Left lung (tissue), 10 donors: ENCODE measurements around the gene PRMT3. TPM values are rescaled to one million over a fixed set of nuclear protein-coding genes. Genes with fewer than 3 reads are reported as not detected.
"Not testable (repeated sequence)": the region's sequence is repeated elsewhere in the genome, so short reads cannot be mapped to it uniquely, and the experiment has no call there.

Experiments
- ATAC-seq: fragments of 200-7000 bp; cut with Tn5 transposase; one replicate; pipeline ENCODE4 v1.9.1; 2020; ENCODE audit warnings: moderate library complexity
- DNase-seq, 4 donors: peaks; one replicate each; pipeline ENCODE4 v3.0.0-alpha.2; 2013 to 2020
- H3K27ac ChIP-seq, 2 donors: fragments of 200-600 bp; sonication (generic) in 1 of 2; one replicate each; pipeline versions ENCODE4 v1.5.0 to v1.8.0; 2020 to 2021
- H3K27me3 ChIP-seq, 2 donors: fragments of 200-600 bp; sonication (generic) in 1 of 2; one replicate each; pipeline versions ENCODE4 v1.5.0 to v1.8.0; 2020 to 2021
- H3K36me3 ChIP-seq, 2 donors: fragments of 200-600 bp; sonication (generic) in 1 of 2; one replicate each; pipeline versions ENCODE4 v1.5.0 to v1.8.0; 2020 to 2021
- H3K4me1 ChIP-seq, 2 donors: fragments of 200-600 bp; one replicate each; pipeline ENCODE4 v1.8.0; 2021
- H3K4me3 ChIP-seq, 2 donors: fragments of 200-600 bp; sonication (generic) in 1 of 2; one replicate each; pipeline versions ENCODE4 v1.5.0 to v1.8.0; 2020 to 2021; ENCODE audit warnings: mild to moderate bottlenecking in 1 of 2
- H3K9me3 ChIP-seq, 2 donors: fragments of 200-600 bp; sonication (generic) in 1 of 2; one replicate each; pipeline versions ENCODE4 v1.5.0 to v1.8.0; 2020 to 2021
- CTCF ChIP-seq, 2 donors: fragments of 200-600 bp; sonication (generic) in 1 of 2; IDR thresholded peaks; one replicate each; pipeline versions ENCODE4 v1.5.0 to v1.8.0; 2021; ENCODE audit warnings: antibody characterized with exemption in 2 of 2
- intact Hi-C, 2 donors: fragments of 100-400 bp; cut with DNase I; formaldehyde crosslinking; loops; one replicate each; pipeline versions ENCODE4 v1.11.2 to v1.14.2; 2022
- polyA plus RNA-seq, 6 donors: library from polyadenylated mRNA; unstranded; fragments of 120-200 nt; gene quantifications; one replicate each; pipeline ENCODE4 v1.2.1, GENCODE V29; 2013; ENCODE audit not compliant: insufficient read length in 6 of 6
- total RNA-seq, 2 donors: library from RNA; stranded (reverse); fragmentation: NEBNext Ultra II Directional; extraction: Animal tissue kit (Norgen Biotek cat#: 25700); gene quantifications; one replicate each; pipeline ENCODE4 v1.2.1, GENCODE V29; 2021
- donor health status: DM: no; HTN: yes; CAD: no.
- donor health status: DM: no; HTN: no; CAD: no.

Gene PRMT3
- total and polyA plus RNA-seq, 8 donors = 8.0 to 17.3 (median 15.3) TPM

GRCh38 chr11:20459865-20460264, 72.3 kb downstream of the PRMT3 start:
- Histone ChIP-seq H3K4me3 (no peak overlapping the region), H3K27ac (no peak overlapping the region), H3K27me3 (no peaks in the 10 kb centered on the region), H3K36me3 (peaks cover 0 to 11% of the 10 kb centered on the region in 2 donors), H3K9me3 (no peaks in the 10 kb centered on the region), H3K4me1 (no peaks in the 10 kb centered on the region)
- DNase-seq (no peak), ATAC-seq (no peak)
- TF ChIP-seq CTCF (IDR thresholded peaks at IDR 0.05) = no peak
- intact Hi-C loops = no loop called here

- Histone ChIP-seq H3K27me3 (no peaks in the 10 kb centered on the region), H3K4me3 (no peak overlapping the region), H3K36me3 (peaks cover 0 to 17% of the 10 kb centered on the region in 2 donors), H3K4me1 (no peaks in the 10 kb centered on the region), H3K9me3 (no peaks in the 10 kb centered on the region), H3K27ac (no peak overlapping the region)
- intact Hi-C loops = no loop called here
- TF ChIP-seq CTCF (IDR thresholded peaks at IDR 0.05) = no peak
- no peak for DNase-seq
- no peak for ATAC-seq
Measured at GRCh38 chr11:20464518-20464917, 77.0 kb downstream of the PRMT3 start.

GRCh38 chr11:20467487-20468185, 80.1 kb downstream of the PRMT3 start:
- DNase-seq (peak in 1 of 4 donors; percentile 5), ATAC-seq (no peak)
- TF ChIP-seq CTCF (IDR thresholded peaks at IDR 0.05) = no peak
- H3K4me1 ChIP-seq = no peaks in the 10 kb centered on the region
- no peak overlapping the region for H3K4me3 ChIP-seq
- no peaks in the 10 kb centered on the region for H3K9me3 ChIP-seq
- H3K36me3 ChIP-seq = peaks cover 0 to 25% of the 10 kb centered on the region in 2 donors
- intact Hi-C loops = no loop called here
- H3K27ac ChIP-seq = no peak overlapping the region
- H3K27me3 ChIP-seq = no peaks in the 10 kb centered on the region

GRCh38 chr11:20470348-20470747, 82.8 kb downstream of the PRMT3 start:
- H3K27me3 ChIP-seq = no peaks in the 10 kb centered on the region

GRCh38 chr11:20471929-20472328, 84.4 kb downstream of the PRMT3 start:
- H3K36me3 ChIP-seq = peaks cover 0 to 17% of the 10 kb centered on the region in 2 donors
- DNase-seq, H3K4me3 ChIP-seq, H3K27me3 ChIP-seq, intact Hi-C loops, H3K27ac ChIP-seq, H3K9me3 ChIP-seq, ATAC-seq: not testable (repeated sequence)
- H3K4me1 ChIP-seq = peaks cover 0 to 12% of the 10 kb centered on the region in 2 donors

More at GRCh38 chr11:20470348-20470747, 82.8 kb downstream of the PRMT3 start:
- Histone ChIP-seq H3K9me3 (no peaks in the 10 kb centered on the region), H3K27ac (no peak overlapping the region), H3K36me3 (peaks cover 0 to 17% of the 10 kb centered on the region in 2 donors), H3K4me1 (peaks cover 0 to 8% of the 10 kb centered on the region in 2 donors), H3K4me3 (no peak overlapping the region)
- TF ChIP-seq CTCF (IDR thresholded peaks at IDR 0.05) = no peak
- DNase-seq (no peak), ATAC-seq (no peak)
- intact Hi-C loops = no loop called here
